Measurements from ENCODE around the gene NETO2. TPM values are rescaled to one million over a fixed set of nuclear protein-coding genes. Genes with fewer than 3 reads are reported as not detected.
A peak's percentile ranks its signal among the peaks of the same experiment; 100 is the strongest.

NETO2 gene
- total and polyA plus RNA-seq, 2 of the 13 experiments (the other 11 are each of a cell fraction or from before 2014, with no cell fraction given) = 8.2 to 13.5 TPM

GRCh38 chr16:47037746-47038458 lies 105.8 kb downstream of the NETO2 start (continued):
- TF ChIP-seq CEBPZ (IDR thresholded peaks at IDR 0.05; ENCODE audit: low read length) = no peak
- 0 out of 4 replicates have a peak, but pooled peaks of 1 of the 2 experiments have one; percentile 8 for TF ChIP-seq EP300 (IDR thresholded peaks at IDR 0.05; ENCODE audit: low read depth in 2 of 2, low read length in 2 of 2)
- TF ChIP-seq EP300 (CRISPR knock-in tag; IDR thresholded peaks at IDR 0.05; ENCODE audit: borderline replicate concordance) = 0 out of 2 replicates have a peak, but pooled peaks have one; percentile 20
- 0 out of 2 replicates have a peak, but pooled peaks have one; percentile 23 for TF ChIP-seq JUN (CRISPR knock-in tag; IDR thresholded peaks at IDR 0.05)
- TF ChIP-seq NPAS2 (CRISPR knock-in tag; IDR thresholded peaks at IDR 0.05; ENCODE audit: borderline replicate concordance) = no peak
- no peak for TF ChIP-seq ZNF576 (CRISPR knock-in tag; IDR thresholded peaks at IDR 0.05)
- no peak for TF ChIP-seq FOXC1 (CRISPR knock-in tag; IDR thresholded peaks at IDR 0.05; ENCODE audit: borderline replicate concordance)
- peak; percentile 73 for TF ChIP-seq ELF3 (CRISPR knock-in tag; IDR thresholded peaks at IDR 0.05)
- peak; percentile 99 for TF ChIP-seq ZNF777 (CRISPR knock-in tag; IDR thresholded peaks at IDR 0.05)
- no peak for TF ChIP-seq NR2F1 (CRISPR knock-in tag; IDR thresholded peaks at IDR 0.05)
- TF ChIP-seq ZNF282 (IDR thresholded peaks at IDR 0.05; ENCODE audit: partially characterized antibody) = no peak
- TF ChIP-seq THYN1 (CRISPR knock-in tag; IDR thresholded peaks at IDR 0.05; ENCODE audit: borderline replicate concordance, low read depth) = peak; percentile 45; the same call in 1 of the 2 replicates
- no peak for TF ChIP-seq MIER2 (CRISPR knock-in tag; IDR thresholded peaks at IDR 0.05)
- TF ChIP-seq TMF1 (CRISPR knock-in tag; IDR thresholded peaks at IDR 0.05; ENCODE audit: low read depth) = peak; percentile 63; the same call in 1 of the 2 replicates
- no peak for TF ChIP-seq NFAT5 (CRISPR knock-in tag; IDR thresholded peaks at IDR 0.05)
- no peak for TF ChIP-seq BATF2 (CRISPR knock-in tag; IDR thresholded peaks at IDR 0.05)
- peak; percentile 94 for TF ChIP-seq STAG1 (CRISPR knock-in tag; IDR thresholded peaks at IDR 0.05)
- TF ChIP-seq SP5 (CRISPR knock-in tag; IDR thresholded peaks at IDR 0.05; ENCODE audit: borderline replicate concordance, low read depth) = peak; percentile 77
- no peak for TF ChIP-seq PHB2 (IDR thresholded peaks at IDR 0.05; ENCODE audit: partially characterized antibody)

Data from HepG2 (cell line).